ENCODE measurements around the gene SOX8. TPM values are rescaled to one million over a fixed set of nuclear protein-coding genes. Genes with fewer than 3 reads are reported as not detected.

Gene SOX8
- polyA plus RNA-seq, 1 donor from 2014 or later = 3.9 TPM

DNA sequence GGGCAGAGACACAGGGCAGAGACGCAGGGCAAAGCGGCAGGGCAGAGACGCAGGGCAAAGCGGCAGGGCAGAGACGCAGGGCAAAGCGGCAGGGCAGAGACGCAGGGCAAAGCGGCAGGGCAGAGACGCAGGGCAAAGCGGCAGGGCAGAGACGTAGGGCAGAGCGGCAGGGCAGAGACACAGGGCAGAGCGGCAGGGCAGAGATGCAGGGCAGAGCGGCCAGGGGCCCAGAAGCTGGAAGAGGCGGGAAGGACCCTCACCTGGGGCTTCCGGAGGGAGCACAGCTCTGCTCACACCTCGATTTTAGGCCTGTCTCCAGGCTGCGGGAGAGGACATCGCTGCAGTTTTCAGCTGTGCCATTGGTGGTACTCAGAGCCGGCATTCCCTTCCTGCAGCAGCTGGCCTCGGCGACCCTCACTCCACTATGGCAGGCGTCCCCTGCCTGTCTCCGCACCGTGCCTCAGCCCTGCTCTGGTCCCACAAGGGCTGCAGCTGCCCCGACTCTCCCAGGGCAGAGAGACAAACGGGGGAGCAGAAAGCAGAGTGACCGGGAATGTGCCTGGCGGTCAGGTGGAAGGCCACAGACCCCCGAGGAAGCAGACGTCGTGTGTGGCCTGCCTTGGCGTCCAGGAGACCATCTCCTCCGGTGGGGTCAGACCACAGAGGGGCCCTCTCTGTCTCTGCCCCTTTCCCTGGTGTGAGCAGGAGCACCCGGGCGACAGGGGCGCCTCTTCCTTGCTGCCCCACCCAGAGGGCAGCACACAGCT lies 29.9 kb downstream of the SOX8 start:
- H2AFZ ChIP-seq (ENCODE audit: low read depth, low read length) = no peak overlapping the region
- no peak overlapping the region for H3K4me3 ChIP-seq (ENCODE audit: low read length)
- TF ChIP-seq EZH2 (IDR thresholded peaks at IDR 0.05; ENCODE audit: borderline replicate concordance, insufficient read depth, low read length, poor library complexity, severe bottlenecking) = no peak
- TF ChIP-seq MXI1 (conservative IDR thresholded peaks at IDR 0.05; ENCODE audit: poor library complexity, severe bottlenecking) = no peak
- no peak for TF ChIP-seq SMC3 (conservative IDR thresholded peaks at IDR 0.05; ENCODE audit: poor library complexity)
- no peak for TF ChIP-seq TAF1 (IDR thresholded peaks at IDR 0.05; ENCODE audit: low read depth)
- TF ChIP-seq RAD21 (conservative IDR thresholded peaks at IDR 0.05) = no peak
- TF ChIP-seq, protein P1, sequence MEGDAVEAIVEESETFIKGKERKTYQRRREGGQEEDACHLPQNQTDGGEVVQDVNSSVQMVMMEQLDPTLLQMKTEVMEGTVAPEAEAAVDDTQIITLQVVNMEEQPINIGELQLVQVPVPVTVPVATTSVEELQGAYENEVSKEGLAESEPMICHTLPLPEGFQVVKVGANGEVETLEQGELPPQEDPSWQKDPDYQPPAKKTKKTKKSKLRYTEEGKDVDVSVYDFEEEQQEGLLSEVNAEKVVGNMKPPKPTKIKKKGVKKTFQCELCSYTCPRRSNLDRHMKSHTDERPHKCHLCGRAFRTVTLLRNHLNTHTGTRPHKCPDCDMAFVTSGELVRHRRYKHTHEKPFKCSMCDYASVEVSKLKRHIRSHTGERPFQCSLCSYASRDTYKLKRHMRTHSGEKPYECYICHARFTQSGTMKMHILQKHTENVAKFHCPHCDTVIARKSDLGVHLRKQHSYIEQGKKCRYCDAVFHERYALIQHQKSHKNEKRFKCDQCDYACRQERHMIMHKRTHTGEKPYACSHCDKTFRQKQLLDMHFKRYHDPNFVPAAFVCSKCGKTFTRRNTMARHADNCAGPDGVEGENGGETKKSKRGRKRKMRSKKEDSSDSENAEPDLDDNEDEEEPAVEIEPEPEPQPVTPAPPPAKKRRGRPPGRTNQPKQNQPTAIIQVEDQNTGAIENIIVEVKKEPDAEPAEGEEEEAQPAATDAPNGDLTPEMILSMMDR (IDR thresholded peaks at IDR 0.05; ENCODE audit: poor library complexity, severe bottlenecking) = no peak
- TF ChIP-seq EP300 (conservative IDR thresholded peaks at IDR 0.05; ENCODE audit: poor library complexity, severe bottlenecking) = no peak
- no peak for TF ChIP-seq POLR2AphosphoS5 (IDR thresholded peaks at IDR 0.05)
- H3K79me2 ChIP-seq (replicated peaks; ENCODE audit: insufficient read depth, low read length) = no peaks in the 10 kb centered on the region
- no peaks in the 10 kb centered on the region for H3K36me3 ChIP-seq (ENCODE audit: insufficient read depth, low read length)
- no peaks in the 10 kb centered on the region for H4K20me1 ChIP-seq (ENCODE audit: insufficient read depth)
- H3K9ac ChIP-seq (ENCODE audit: low read length) = no peak overlapping the region
- no peak overlapping the region for H3K4me2 ChIP-seq (ENCODE audit: low read length)
- H3K9me3 ChIP-seq (ENCODE audit: low read length) = no peaks in the 10 kb centered on the region
- H3K9me2 ChIP-seq (ENCODE audit: insufficient read depth, low read length) = no peaks in the 10 kb centered on the region
- H3K27ac ChIP-seq (ENCODE audit: low read length) = no peak overlapping the region
- no peaks in the 10 kb centered on the region for H3K27me3 ChIP-seq (ENCODE audit: insufficient read depth, low read depth, low read length)
- H3F3A ChIP-seq (ENCODE audit: insufficient read depth, low read length, poor library complexity, severe bottlenecking) = no peaks in the 10 kb centered on the region

GRCh38 chr16:1012135-1012534 lies 30.6 kb downstream of the SOX8 start:
- Histone ChIP-seq H3K9me3 (ENCODE audit: low read length) (no peaks in the 10 kb centered on the region), H3F3A (ENCODE audit: insufficient read depth, low read length, poor library complexity, severe bottlenecking) (no peaks in the 10 kb centered on the region), H3K4me3 (ENCODE audit: low read length) (no peak overlapping the region), H3K9me2 (ENCODE audit: insufficient read depth, low read length) (no peaks in the 10 kb centered on the region), H3K79me2 (replicated peaks; ENCODE audit: insufficient read depth, low read length) (no peaks in the 10 kb centered on the region), H4K20me1 (ENCODE audit: insufficient read depth) (no peaks in the 10 kb centered on the region), H3K27ac (ENCODE audit: low read length) (no peak overlapping the region), H3K9ac (ENCODE audit: low read length) (no peak overlapping the region), H3K27me3 (ENCODE audit: insufficient read depth, low read depth, low read length) (no peaks in the 10 kb centered on the region), H2AFZ (ENCODE audit: low read depth, low read length) (no peak overlapping the region), H3K36me3 (ENCODE audit: insufficient read depth, low read length) (no peaks in the 10 kb centered on the region), H3K4me2 (ENCODE audit: low read length) (no peak overlapping the region)
- TF ChIP-seq SMC3 (conservative IDR thresholded peaks at IDR 0.05; ENCODE audit: poor library complexity) (no peak), RAD21 (conservative IDR thresholded peaks at IDR 0.05) (no peak), TAF1 (IDR thresholded peaks at IDR 0.05; ENCODE audit: low read depth) (no peak), POLR2AphosphoS5 (IDR thresholded peaks at IDR 0.05) (no peak), EP300 (conservative IDR thresholded peaks at IDR 0.05; ENCODE audit: poor library complexity, severe bottlenecking) (no peak), MXI1 (conservative IDR thresholded peaks at IDR 0.05; ENCODE audit: poor library complexity, severe bottlenecking) (no peak), REST (IDR thresholded peaks at IDR 0.05; ENCODE audit: borderline replicate concordance) (no peak), EZH2 (IDR thresholded peaks at IDR 0.05; ENCODE audit: borderline replicate concordance, insufficient read depth, low read length, poor library complexity, severe bottlenecking) (no peak)
- TF ChIP-seq, protein P1 (IDR thresholded peaks at IDR 0.05; ENCODE audit: poor library complexity, severe bottlenecking) = no peak

Data from neural cell (in vitro differentiated cells).